HG03520 (cell line): ENCODE results near the gene LPAR1.
"Not testable (repeated sequence)": the region's sequence is repeated elsewhere in the genome, so short reads cannot be mapped to it uniquely, and the experiment has no call there.

Experiments
- ATAC-seq: cut with Tn5 transposase; IDR thresholded peaks from one replicate; pipeline ENCODE4 v1.9.1; 2021; ENCODE audit warnings: mild to moderate bottlenecking, moderate library complexity; ENCODE audit not compliant: unreplicated experiment

The LPAR1 gene

DNA sequence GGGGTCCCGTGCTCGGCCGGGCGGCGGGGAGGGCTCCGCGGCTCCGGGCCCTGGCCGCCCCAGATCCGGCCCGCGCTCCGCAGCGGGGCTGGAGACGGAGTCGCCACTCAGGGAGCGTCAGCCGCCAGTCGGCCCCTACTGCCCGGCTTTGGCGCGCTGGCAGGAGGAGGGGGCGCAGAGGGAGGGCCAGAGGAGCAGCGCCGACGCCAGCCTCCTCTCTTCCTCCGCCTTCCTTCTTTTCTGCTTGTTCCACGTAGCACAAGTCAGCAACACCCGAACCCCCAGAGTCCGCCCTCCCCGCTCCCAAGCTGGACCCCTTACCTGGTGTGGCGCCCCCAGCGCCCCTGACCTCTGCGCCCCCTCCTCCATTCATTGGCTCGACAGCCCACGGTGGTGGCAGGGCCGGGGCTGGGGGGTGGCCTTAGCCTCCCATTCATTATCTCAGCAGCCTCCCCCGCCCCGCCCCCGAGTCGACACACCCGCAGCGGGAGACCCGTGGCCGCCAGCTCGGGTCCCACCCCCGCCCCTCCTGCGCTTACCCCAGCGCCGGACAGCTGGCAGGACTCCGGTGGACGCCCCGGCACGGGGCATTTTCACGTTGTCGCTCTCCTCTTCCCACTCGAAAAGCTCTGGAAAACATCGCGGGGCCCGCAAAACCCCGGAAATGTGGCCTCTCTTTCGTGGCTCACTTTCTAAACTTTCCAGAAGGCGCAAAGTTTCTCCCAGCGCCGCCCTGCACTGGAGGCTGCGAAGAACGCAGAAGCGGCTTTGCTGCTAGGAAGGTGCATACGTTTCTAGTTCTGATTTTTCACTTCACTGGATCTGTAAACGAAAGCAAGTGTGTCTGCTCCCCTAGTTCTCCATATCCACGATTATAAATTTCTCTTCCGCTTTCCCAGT lies at the start of gene LPAR1:
LPAR1 (minus strand) TSS at position 140 of the 900 bp plus-strand sequence. CDS start 66,353 bp downstream, outside the sequence.
- no peak for ATAC-seq

GRCh38 chr9:111078391-111079038 lies 40.2 kb upstream of the LPAR1 start:
- ATAC-seq, result no peak

- ATAC-seq, result no peak
Measured at GRCh38 chr9:111076519-111076918, 38.2 kb upstream of the LPAR1 start.

GRCh38 chr9:111076042-111076441 lies 37.8 kb upstream of the LPAR1 start:
- ATAC-seq, result no peak

GRCh38 chr9:111074395-111074794 lies 36.1 kb upstream of the LPAR1 start:
- ATAC-seq, result no peak

DNA sequence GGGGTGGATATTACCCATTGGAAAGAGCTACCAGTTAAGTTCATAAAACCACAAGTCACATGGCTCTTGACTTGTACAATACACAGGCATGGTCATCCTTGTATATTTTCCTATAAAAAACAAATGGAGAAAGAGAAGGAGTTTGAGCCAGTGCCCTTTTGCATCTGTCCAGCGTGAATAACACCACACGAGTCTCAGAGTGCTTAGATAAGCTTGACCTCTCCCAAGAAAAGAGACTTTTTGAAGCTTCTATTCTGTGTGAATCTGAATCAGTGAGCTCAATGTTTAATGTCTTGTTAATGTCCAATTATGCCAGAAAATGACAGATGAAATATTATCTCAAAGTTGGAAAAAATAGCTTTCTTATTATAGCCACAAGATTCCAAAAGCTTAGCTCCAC lies 30.9 kb upstream of the LPAR1 start:
- ATAC-seq, result no peak

DNA sequence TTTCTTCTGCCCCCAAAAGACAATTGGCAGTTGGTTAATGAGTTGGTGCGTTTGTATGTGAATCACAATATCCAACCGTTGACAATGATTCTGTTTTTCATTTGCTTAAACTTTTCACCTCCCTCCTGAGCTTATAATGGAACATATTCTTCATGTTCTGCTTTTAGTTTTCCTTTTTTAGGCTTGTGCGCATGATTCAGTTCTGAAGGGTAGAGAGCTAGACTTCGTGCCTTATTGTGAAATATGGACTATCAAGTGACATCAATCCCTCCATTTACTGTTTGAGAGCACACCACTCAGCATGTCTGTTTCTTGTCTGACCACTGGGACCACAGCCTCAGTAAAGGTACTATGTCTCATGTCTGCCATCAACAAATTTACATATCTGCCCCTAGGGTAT lies 30.5 kb upstream of the LPAR1 start:
- no peak for ATAC-seq

- no peak for ATAC-seq
Measured at GRCh38 chr9:111068383-111068730, 30.1 kb upstream of the LPAR1 start.

- ATAC-seq, result no peak
Measured at GRCh38 chr9:111066468-111066867, 28.2 kb upstream of the LPAR1 start.

GRCh38 chr9:111065414-111065813 lies 27.1 kb upstream of the LPAR1 start:
- no peak for ATAC-seq

- no peak for ATAC-seq
Measured at GRCh38 chr9:111064160-111064837, 26.0 kb upstream of the LPAR1 start.

GRCh38 chr9:111063332-111063731 lies 25.1 kb upstream of the LPAR1 start:
- ATAC-seq, result no peak

- no peak for ATAC-seq
Measured at GRCh38 chr9:111058166-111058565, 19.9 kb upstream of the LPAR1 start.

DNA sequence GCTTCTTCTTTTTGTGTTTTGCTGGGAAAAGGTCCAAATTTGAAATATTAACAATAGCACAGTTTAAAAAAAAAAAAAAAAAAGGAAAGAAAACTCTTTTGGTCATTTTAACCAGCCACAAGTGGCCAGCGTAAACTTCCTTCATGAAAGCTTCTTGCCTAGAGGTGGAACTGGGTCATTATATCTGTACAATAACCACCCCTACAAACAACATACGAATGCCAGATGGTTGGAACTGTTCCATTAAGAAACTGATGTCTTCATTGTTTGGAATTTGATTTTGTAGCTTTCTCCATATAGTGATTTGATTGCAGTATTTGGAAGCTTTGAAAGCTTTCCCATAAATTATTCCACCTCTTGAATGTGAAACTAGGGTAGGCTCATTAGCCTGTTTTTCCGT lies 18.3 kb upstream of the LPAR1 start:
- no peak for ATAC-seq

- no peak for ATAC-seq
Measured at GRCh38 chr9:111052791-111053190, 14.5 kb upstream of the LPAR1 start.

- no peak for ATAC-seq
Measured at GRCh38 chr9:111051400-111051799, 13.1 kb upstream of the LPAR1 start.

DNA sequence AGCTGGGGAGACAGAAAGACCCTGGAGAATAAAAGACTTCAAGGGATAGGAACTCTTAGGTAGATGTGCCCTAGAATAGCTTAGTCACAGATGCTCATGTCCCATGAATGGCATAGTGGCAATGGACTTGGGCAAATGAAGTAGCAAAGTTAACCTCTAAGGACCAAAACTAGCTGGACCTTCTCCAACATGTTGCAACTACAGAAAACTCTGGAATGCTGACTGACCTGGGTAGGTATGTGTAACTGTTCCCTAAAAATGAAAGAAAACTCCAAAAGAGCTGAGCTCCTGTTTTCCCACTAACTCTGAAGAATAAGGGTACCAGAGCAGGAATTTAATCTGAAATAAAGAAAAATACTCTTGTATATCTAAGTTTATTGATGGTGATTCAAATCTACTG lies 12.5 kb upstream of the LPAR1 start:
- no peak for ATAC-seq

DNA sequence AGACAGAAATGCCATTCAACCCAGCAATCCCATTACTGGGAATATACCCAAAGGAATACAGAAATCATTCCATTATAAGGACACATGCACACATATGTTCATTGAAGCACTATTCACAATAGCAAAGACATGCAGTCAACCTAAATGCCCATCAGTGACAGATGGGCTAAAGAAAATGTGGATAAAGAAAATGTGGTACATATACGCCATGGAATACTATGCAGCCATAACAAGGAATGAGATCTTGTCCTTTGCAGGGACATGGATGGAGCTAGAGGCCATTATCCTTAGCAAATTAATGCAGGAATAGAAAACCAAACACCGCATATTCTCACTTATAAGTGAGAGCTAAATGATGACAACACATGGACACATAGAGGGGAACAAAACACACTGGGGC lies 9.0 kb upstream of the LPAR1 start:
- not testable (repeated sequence) for ATAC-seq

DNA sequence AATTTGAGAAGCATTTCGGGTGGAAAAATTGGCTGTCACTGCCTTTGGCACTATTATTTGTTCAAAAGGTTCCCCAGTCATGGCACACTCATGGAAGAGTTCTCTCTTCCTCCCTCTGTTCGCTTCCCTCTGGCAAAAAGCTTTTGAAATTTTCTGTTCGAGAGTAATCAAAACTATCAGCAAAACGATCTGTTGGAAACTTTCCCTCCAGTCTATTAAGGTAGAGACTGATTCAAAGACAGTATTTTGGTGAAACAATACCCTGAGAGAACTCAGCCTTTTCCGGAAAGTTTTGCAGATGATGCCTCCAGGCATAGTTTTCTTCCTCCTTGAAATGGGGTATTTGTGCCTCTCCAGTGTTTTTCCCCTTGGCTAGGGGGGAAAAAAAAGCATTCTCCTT lies 3.6 kb upstream of the LPAR1 start:
- ATAC-seq, result no peak

DNA sequence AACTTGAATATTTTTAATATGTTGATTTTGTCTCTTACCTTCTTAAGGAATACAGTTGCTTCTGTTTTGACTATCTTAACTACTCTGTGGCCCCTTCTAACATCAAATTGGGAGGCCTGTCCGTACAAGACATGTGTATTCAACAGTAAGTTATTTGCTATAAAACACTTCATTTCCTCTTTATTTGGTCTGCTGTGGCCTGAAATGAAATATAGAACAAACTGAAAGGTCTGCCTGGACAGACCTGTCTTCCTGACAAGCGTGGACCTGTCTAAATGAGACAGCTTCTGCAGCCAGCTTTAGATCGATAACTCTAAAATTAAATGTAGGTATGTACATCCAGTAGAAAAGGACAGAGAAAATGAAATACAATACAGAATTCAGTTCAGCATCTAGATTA lies 2.2 kb upstream of the LPAR1 start:
- no peak for ATAC-seq

DNA sequence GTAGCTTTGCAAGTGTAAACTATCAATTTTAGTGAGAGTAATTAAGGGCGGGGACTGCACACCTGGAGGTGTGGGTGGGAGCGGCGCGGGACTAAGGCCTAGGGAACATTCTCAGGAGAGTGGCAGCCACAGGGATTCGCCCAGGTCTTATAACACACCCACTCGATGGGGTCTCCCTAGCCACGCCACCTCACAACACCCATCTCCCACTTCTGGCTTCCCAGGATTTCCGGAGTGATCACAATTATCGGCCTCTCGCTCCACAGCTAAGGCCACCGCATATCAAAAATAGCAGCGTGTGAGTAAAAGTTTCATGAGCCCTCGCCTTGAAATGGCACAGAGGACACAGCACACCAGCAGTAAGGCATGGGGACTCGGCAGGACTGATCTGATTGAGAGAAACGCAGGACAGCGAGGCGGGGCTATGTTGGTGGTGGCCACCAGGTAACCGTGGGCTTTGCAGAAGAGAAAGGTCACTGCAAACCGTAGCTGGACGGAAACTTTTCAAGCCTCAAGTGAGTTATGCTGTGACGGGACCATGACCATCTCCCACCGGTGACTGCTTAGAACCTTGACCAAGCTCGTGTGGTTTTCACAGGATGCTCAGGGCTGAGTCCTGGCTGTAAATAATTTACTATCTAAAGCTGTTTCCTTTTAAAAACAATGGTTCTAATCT lies 1.1 kb upstream of the LPAR1 start:
- no peak for ATAC-seq
